GM15510 (cell line): ENCODE measurements around the gene WNT9A.

ENCODE experiments used
- POLR2A ChIP-seq: IDR thresholded peaks from 3 replicates; pipeline ENCODE4 v1.6.1; 2011; ENCODE audit warnings: borderline replicate concordance; ENCODE audit not compliant: insufficient read length; ENCODE audit errors: extremely low read depth

Gene WNT9A

DNA sequence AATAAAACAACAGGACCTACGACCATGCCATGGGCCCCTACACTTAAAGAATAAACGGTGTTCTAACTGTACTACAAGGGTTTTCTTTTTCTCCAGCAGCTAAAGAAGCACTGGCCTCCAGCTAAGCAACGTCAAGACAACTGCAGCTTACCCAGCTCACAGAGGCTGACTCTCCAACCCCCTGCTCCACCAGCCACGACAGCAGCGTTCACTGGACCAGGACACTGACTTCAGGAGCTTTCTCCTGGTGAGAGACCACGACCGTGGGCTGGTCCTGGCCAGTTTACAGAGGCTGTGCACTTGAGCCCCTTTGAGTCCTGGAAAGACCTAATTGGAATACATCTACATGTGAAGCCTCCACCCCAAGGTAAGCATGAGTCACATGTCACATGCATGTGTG lies 39.4 kb downstream of the WNT9A start:
- no peak for TF ChIP-seq POLR2A

DNA sequence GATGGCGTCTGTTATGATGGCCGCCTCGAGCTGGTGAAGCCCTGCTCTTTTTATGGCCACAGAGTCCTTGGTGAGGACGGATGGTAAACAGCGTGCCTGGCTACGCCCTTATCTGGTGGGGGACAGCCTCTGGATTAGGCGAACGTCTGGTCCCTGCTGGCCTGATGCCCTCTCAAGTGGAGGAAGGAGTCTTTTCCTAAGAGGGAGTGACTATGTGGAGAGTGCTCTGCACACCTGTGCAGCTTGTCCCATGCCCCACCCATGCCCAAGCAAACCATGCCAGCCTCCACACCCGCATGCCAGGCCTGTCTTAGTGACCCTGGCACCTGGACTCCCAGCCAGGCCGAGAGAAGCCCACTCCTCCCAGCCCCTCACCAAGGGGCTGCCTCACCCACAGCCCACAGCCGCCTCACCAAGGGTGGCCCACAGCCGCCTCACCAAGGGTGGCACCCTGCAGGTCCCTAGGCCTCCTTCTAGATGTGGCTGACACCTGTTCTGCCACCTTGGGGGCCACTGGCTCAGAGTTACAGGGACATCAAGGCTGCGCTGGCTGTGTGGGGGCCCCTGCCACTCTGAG lies 40.2 kb downstream of the WNT9A start:
- no peak for TF ChIP-seq POLR2A

DNA sequence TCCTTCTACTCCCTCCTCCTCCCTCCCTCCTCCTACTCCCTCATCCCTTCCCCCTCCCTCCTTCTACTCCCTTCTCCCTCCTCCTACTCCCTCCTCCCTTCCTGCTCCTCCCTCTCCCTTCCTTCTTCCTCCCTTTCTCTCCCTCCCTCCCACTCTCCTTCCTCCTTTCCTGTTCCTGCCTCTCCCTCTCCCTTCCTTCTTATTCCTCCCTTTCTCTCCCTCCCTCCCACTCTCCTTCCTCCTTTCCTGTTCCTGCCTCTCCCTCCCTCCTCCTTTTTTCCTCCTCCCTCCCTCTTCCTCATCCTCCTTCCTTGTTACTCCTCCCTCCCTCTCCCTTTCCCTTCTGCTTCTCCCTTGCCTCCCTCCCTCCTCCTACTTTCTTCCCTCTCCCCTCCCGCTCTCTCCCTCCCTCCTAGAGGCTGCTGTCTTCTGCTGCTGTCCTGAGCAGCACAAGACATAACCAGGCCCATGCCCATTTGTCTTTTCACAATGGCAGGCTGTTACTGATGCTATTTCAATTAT lies 41.1 kb downstream of the WNT9A start:
- no peak for TF ChIP-seq POLR2A

DNA sequence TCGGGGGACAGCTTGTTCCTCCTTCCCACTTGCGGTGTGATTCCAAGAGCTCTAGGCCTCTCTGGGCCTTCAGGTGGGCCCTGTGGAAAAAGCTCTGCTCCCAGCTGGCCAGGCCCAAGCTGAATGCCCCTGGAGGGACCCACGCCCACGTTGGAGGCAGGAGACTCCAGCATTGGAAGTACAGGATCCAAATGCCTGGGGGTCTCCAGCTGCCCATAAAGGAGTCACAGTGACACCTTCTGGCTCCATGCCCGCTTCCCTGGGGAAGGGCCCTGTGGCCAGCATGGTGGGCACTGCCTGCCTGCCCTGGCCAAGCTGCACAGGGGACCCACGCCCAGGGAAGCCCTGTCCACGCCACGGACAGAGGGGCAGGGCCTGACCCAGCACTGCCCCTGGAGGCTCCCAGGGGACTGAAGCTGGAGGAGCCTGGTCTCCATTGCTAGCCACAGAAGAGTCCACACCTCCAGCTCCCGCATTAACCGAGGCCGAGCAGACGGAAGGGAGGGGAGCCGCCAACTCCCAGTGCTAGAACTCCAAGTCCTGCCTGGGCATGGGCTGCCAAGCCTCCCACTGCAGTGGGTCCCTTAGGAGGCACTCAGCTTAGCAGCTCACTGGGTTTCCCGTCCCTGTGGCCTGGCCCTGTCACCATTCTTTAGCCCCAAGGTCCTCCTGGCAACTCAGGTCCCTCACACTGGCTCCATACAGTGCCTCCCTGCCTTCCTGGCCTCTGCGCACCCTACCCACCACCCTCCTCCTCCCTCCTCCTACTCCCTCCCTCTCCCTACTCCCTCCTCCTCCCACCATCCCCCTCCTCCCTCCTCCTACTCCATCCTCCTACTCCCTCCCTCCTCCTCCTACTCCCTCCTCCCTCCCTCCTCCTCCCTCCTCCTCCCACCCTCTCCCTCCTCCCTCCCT lies 41.9 kb downstream of the WNT9A start:
- no peak for TF ChIP-seq POLR2A

DNA sequence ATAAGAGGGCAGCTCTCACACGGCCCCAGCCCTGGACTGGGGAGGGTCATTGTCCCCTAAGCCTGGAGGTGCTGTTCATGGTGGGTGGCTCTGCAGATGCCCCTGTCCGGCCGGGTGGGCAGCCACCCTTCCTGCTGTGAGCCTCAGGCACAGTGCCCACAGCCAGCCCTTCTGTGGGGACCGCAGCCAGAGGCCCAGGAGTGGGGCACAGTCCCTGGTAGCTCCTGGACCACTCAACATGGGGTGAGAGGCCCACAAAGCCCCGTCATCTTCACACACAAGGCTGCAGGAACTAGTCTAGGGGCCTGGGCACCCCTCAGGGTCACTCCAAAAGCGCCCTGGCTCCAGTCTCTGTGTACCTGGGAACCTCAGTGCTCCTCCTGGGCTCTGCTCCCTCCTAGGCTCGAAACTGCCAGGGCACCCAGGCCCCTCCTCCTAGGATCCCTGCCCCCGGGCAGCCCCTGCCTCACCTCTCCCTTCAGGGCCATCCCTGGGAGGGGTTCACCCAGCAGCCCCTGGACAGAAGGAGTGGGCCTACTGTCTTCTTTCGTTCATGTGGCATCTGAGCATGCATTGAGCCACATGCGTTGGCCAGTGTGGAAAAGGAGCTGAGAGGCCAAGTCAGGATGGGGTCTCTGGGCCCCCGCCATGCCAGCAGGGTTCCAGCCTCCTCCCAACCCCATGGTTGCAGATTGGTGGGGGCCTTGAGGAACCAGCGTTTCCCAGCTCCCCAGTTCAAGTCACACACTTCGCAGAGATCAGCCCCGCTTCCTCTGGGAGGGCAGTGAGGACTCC lies 43.0 kb downstream of the WNT9A start:
- no peak for TF ChIP-seq POLR2A

DNA sequence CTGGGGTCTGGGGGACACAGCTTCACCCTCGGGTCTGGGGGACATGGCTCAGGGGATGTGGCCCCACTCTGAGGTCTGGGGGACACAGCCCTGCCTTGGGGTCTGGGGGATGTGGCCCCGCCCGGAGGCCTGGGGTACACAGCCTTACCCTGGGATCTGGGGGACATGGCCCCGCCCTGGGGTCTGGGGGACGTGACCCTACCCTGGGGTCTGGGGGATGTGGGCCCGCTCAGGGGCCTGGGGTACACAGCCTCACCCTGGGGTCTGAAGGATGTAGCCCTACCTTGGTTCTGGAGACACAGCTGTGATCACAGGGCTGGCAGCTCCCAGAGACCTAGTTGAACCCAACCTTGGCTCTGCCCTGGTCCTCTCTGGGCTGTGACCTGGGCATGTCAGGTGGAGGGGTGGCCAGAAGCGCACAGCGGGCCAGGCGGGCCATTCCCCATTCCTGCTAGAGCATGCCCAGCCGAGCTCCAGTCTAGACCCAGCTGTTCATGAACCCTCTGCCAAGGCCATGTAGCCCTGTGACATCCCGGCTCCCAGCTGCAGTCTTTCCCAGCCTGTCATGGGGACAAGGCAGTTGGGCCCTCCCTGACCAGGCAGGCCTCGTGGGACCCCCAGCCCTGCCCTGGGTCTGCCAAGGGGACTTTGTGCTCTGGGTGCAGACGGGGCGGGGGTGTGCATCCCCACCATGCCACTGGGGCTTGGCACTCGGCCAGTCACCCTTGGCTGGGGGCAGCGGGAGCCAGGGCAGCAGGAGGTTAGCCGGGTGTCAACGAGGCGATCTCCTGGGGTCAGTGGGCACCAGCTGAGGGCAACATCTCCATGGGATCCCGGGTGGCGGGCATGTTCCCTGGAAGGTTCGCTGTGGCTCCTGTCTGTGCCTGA lies 43.9 kb downstream of the WNT9A start:
- TF ChIP-seq POLR2A: no peak

DNA sequence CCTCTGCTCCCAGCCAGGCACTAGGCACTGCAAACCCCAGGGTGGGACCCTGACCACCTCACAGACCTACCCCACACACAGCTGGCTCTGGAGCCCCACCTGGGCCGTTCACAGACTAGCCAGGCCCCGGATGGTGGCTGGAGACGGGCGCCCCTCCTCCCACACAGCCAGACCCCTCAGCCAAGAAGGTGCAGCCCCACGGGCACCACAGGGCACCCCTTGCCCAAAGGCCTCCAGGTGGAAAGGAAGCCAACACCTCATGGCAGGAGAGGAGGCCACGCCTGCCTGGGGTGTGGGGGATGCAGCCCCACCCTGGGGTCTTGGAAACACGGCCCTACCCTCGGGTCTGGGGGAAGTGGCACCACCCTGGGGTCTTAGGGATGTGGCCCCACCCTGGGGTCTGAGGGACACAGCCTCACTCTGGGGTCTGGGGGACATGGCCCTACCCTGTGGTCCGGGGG lies 44.6 kb downstream of the WNT9A start:
- no peak for TF ChIP-seq POLR2A

DNA sequence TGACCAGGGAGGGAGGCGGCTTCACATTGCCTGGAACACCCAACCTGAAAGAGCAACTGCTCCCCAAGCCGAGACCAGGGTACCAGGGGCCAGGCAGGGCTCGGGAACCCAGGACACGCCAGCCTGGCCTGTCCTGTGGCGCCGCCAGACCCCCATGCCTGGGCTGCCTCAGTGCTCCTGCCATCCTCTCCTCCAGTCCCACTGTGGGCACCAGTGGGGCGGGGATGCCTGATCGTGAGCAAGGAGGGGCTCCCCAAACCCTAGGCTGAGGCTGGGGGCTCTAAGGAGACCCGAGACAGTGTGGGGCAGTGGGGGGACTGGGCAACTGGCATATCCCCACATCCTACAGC lies 45.1 kb downstream of the WNT9A start:
- no peak for TF ChIP-seq POLR2A

DNA sequence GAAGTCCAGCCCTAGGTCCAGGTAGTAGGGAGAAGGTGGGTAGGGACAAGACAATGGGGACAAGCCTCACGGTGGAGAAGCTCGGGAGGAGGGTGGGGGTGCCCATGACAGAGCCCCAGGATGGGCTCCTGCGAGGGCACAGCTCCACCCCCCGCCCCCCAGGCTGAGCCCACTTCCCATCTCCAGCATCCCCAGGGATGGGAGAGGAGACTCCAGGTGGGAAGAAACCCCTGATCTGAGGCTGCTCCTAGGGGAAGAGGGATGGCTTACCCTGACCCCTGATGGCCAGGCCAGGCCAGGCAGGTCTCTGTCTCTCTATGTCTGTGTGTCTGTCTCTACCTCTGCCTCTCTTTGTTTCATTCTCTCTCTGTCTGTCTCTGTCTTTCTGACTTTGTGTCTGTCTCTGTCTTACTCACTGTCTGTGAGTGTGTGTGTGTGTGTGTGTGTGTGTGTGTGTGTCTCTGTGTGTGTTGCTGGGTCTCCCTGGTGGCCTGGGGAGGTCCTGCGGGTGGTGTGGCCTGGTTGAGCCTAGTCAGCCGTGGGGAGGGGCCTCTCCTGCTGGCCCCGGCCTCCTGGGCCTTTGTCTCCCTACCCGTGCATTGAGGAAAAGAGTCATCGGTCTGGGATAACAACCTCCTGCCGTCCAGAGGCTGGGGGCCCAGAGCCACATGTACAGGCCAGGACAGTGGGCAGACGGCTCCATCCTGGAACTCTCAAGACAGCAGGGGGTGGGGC lies 45.7 kb downstream of the WNT9A start:
- no peak for TF ChIP-seq POLR2A

DNA sequence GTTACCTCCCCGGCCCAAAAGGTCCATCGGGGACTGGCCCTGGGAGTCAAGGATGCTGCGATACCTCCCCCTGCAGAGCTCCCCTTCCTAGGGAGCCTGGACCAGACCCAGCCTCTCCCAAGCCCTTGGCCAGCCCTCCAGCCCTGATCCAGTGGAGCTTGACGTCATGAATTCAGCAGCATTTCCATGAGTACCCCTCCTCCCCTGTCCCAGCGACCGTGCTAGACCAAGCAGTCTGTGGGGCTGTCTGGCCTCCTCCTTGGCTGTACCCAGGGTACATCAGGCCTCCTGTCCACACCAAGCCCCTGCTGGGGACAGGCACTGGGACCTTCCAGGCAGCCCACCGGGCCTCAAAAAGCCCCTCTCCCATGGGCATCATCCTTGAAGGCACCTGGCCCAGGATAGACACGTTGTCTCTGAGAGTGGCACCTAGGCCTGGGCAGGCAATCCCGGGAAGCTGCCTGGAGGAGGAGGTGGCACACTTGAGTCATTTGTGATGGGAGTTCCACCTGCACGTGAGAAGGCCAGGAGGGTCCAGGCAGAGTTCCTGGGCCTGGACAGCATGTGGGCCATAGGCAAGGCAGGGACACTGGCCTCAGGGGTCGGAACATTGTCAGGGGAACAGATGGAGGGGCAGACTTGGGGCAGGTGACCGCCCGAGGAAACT lies 46.4 kb downstream of the WNT9A start:
- no peak for TF ChIP-seq POLR2A

DNA sequence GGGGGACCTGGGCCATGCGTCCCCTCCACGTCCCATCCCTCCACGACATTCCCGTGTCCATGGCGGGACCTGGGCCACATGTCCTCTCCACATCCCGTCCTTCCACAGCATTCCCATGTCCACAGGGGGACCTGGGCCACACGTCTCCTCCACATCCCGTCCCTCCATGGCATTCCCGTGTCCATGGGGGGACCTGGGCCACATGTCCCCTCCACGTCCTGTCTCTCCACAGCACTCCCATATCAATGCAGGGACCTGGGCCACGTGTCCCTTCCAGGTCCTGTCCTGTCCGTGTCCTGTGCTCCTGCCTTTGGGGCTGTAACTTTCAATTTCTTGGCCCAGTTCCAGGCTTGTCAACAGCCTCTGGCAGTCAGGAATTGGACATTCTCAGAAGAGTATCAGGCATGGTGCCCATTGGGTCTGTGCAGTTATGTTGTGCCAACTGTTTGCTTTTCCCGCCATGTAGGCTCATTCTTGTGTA lies 47.1 kb downstream of the WNT9A start:
- no peak for TF ChIP-seq POLR2A

DNA sequence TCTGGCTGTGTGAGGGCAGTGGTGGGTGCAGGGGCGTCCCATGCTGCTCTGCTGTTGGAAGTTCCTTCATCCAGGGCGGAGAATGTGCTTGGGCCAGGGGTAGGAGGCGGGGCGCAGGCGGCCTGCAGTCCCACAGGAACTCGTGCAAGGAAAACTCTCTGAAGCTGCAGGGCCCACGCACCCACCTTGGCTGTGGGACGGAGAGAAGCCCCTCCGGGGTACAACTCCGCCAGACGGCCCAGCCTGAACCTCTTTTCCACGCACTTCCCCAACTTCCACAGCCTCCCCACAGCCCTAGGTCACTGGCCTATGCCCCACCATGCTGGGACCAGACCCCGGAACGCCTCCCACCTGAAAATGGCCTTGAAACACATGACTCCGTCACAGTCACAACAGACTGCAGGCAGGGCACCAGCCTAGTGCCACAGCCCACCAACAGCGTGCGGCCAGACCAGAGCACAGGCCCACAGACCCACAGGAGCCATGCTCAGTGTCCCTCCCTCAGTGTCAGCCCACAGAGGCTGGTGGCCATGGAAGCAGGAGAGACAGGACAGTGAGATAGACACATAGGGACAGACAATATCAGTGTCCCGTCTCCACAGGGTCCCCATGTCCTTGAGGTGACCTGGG lies 47.8 kb downstream of the WNT9A start:
- no peak for TF ChIP-seq POLR2A

DNA sequence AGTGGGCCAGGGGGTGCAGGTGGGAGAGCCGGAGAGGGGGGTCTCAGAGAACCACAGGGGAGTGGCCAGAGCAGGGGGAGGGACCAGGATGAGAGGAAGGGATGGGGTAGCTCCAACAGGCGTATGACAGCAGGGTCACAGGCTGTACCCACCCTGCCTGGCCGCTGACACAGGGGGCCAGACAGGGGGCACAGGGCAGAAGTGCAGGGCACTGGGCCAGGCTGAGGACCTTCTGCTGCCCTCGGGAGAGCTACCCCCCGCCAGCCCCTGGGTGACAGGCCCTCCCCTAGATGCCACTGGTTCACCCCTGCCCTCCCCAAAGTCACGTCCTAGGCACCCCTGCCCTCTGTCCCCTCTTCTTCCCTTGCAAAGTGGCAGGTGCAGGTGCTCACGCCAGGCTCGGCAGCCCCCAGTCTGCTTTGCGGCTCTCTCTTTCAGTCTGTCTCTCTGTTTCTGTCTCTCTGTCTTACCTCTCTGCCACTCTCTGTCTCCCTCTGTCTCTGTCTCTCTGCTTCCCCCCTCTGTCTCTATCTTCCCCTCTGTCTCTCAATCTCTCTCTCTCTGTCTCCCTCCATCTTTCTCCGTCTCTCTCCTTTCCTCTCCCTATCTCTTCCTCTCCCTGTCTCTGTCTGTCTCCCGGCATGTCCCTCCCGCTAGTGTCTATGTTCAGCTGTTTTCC lies 48.5 kb downstream of the WNT9A start:
- TF ChIP-seq POLR2A: no peak
